NCI-H2171 (cell line): ENCODE data around the gene KRTAP10-5.
"Not testable (repeated sequence)": the region's sequence is repeated elsewhere in the genome, so short reads cannot be mapped to it uniquely, and the experiment has no call there.

Experiments used
- DNase-seq: peaks from one replicate; lab custom pipeline; 2025; lab: John Stamatoyannopoulos, UW

KRTAP10-5 gene

GRCh38 chr21:44571844-44572782 is 8.3 kb downstream of the KRTAP10-5 start:
- no peak for DNase-seq

- no peak for DNase-seq
Observed at GRCh38 chr21:44571296-44571695, 9.1 kb downstream of the KRTAP10-5 start.

GRCh38 chr21:44569861-44570517 is 10.4 kb downstream of the KRTAP10-5 start:
- DNase-seq: no peak

- no peak for DNase-seq
Observed at GRCh38 chr21:44568667-44569556, 11.5 kb downstream of the KRTAP10-5 start.

- DNase-seq: no peak
Observed at GRCh38 chr21:44568261-44568660, 12.1 kb downstream of the KRTAP10-5 start.

- DNase-seq: no peak
Observed at GRCh38 chr21:44567481-44568171, 12.8 kb downstream of the KRTAP10-5 start.

- DNase-seq: no peak
Observed at GRCh38 chr21:44566403-44566802, 14.0 kb downstream of the KRTAP10-5 start.

GRCh38 chr21:44564886-44565598 is 15.4 kb downstream of the KRTAP10-5 start:
- DNase-seq: no peak

GRCh38 chr21:44564099-44564498 is 16.3 kb downstream of the KRTAP10-5 start:
- no peak for DNase-seq

GRCh38 chr21:44558695-44559094 is 21.7 kb downstream of the KRTAP10-5 start, which contains the start of gene KRTAP10-3:
TSS of gene KRTAP10-3 (minus strand) at chr21:44558795. CDS start at chr21:44558715, 80 bp downstream.
- DNase-seq: no peak

GRCh38 chr21:44558329-44558675 is 22.1 kb downstream of the KRTAP10-5 start:
- DNase-seq: not testable (repeated sequence)

GRCh38 chr21:44557491-44558328 is 22.7 kb downstream of the KRTAP10-5 start:
- DNase-seq: no peak

GRCh38 chr21:44556879-44557278 is 23.5 kb downstream of the KRTAP10-5 start:
- DNase-seq: no peak

- DNase-seq: no peak
Observed at GRCh38 chr21:44555200-44555875, 25.1 kb downstream of the KRTAP10-5 start.

- DNase-seq: no peak
Observed at GRCh38 chr21:44552681-44553080, 27.7 kb downstream of the KRTAP10-5 start.

GRCh38 chr21:44552136-44552535 is 28.3 kb downstream of the KRTAP10-5 start:
- DNase-seq: no peak

- no peak for DNase-seq
Observed at GRCh38 chr21:44551340-44551961, 29.0 kb downstream of the KRTAP10-5 start, which contains the start of gene KRTAP10-2. TSS of gene KRTAP10-2 (minus strand) at chr21:44551505. CDS start at chr21:44551458, 47 bp downstream.

GRCh38 chr21:44550807-44551206 is 29.6 kb downstream of the KRTAP10-5 start:
- no peak for DNase-seq

- DNase-seq: not testable (repeated sequence)
Observed at GRCh38 chr21:44550285-44550684, 30.1 kb downstream of the KRTAP10-5 start.
